OCI-LY1 (cell line): ENCODE measurements around the gene CSK.

Experiments used
- EZH2 ChIP-seq: fragments of 200-600 bp; sonication (generic), shearing (Covaris generic); IDR thresholded peaks from 2 replicates; pipeline ENCODE4 v1.8.0; 2017; ENCODE audit warnings: borderline replicate concordance, mixed run types, mild to moderate bottlenecking, antibody characterized with exemption, low read length, moderate library complexity, mixed read lengths
- TF ChIP-seq, protein P1 (sequence below): fragments of 200-600 bp; sonication (generic), shearing (Covaris generic); IDR thresholded peaks from 2 replicates; pipeline ENCODE4 v1.5.1; 2017; ENCODE audit warnings: mild to moderate bottlenecking, antibody characterized with exemption, low read length, moderate library complexity, mixed read lengths

DNA sequence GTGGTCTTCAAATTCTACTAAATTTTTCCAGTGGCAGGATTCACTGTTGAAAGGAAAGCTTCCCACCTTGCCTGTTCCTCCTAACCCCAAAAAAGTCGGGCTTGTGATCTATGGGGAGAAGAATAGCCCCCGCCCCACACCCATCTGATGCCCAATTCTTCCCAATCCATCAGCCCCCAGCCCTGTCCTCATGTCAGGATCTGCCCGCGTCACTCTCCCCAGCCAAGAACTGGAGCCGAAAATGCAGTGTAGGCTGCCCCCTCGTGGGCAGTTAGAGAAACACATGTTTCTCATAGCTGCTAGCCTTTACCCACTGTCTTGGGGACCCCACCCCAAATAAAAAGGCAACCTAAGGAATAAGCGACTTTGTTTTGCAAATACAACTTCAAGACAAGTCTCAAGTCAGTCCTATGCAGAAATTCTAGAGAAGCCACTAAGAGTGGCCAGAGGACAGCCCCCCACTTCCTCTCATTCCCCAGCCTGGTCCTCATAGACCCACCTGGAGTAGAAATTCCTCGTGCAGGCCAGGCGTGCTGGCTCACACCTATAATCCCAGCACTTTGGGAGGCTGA is 13.0 kb upstream of the CSK start:
- TF ChIP-seq, protein P1, sequence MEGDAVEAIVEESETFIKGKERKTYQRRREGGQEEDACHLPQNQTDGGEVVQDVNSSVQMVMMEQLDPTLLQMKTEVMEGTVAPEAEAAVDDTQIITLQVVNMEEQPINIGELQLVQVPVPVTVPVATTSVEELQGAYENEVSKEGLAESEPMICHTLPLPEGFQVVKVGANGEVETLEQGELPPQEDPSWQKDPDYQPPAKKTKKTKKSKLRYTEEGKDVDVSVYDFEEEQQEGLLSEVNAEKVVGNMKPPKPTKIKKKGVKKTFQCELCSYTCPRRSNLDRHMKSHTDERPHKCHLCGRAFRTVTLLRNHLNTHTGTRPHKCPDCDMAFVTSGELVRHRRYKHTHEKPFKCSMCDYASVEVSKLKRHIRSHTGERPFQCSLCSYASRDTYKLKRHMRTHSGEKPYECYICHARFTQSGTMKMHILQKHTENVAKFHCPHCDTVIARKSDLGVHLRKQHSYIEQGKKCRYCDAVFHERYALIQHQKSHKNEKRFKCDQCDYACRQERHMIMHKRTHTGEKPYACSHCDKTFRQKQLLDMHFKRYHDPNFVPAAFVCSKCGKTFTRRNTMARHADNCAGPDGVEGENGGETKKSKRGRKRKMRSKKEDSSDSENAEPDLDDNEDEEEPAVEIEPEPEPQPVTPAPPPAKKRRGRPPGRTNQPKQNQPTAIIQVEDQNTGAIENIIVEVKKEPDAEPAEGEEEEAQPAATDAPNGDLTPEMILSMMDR: peak; percentile 94
- no peak for TF ChIP-seq EZH2
